K562 (cell line): ENCODE results near the gene GGNBP2.

ENCODE experiments used
- EP400 ChIP-seq: fragments of 450-650 bp; IDR thresholded peaks from 2 replicates; pipeline ENCODE4 v1.6.1; 2017; ENCODE audit warnings: antibody characterized with exemption, mild to moderate bottlenecking, moderate library complexity
- EZH2 ChIP-seq: IDR thresholded peaks from 2 replicates; pipeline ENCODE4 v1.6.1; 2012; ENCODE audit warnings: low read depth, mild to moderate bottlenecking, inconsistent platforms, low read length, borderline replicate concordance
- KAT7 ChIP-seq: sonication (generic); formaldehyde crosslinking; IDR thresholded peaks from 2 replicates; pipeline ENCODE4 v1.8.0; 2022; ENCODE audit warnings: missing genetic modification reagents, mild to moderate bottlenecking, borderline replicate concordance
- KLF16 ChIP-seq: IDR thresholded peaks from 2 replicates; pipeline ENCODE4 v1.6.1; 2016; ENCODE audit warnings: antibody characterized with exemption
- NFE2 ChIP-seq: IDR thresholded peaks from 2 replicates; pipeline ENCODE4 v1.6.1; 2014; ENCODE audit warnings: antibody characterized with exemption, low read depth
- NR2C1 ChIP-seq, 2 experiments: fragments of 450-650 bp; IDR thresholded peaks; 2 replicates each; pipeline ENCODE4 v1.6.1; 2017; ENCODE audit warnings: mild to moderate bottlenecking in 2 of 2, antibody characterized with exemption in 1 of 2, inconsistent platforms in 1 of 2, missing compliant biosample characterization in 1 of 2, missing genetic modification characterization in 1 of 2
- TAF1 ChIP-seq: IDR thresholded peaks from 2 replicates; pipeline ENCODE4 v1.6.1; 2011; ENCODE audit warnings: mild to moderate bottlenecking, low read length, moderate library complexity; ENCODE audit not compliant: insufficient read depth, control insufficient read depth, severe bottlenecking; ENCODE audit errors: extremely low read depth
- TF ChIP-seq, protein P1 (sequence below): sonication (generic); formaldehyde crosslinking; IDR thresholded peaks from 2 replicates; pipeline ENCODE4 v1.8.0; 2022; ENCODE audit warnings: mild to moderate bottlenecking, low read depth, missing genetic modification reagents
- TF ChIP-seq, protein P2 (sequence below), 3 experiments: IDR thresholded peaks in 2 of 3; conservative IDR thresholded peaks in 1 of 3; 2 replicates each; pipeline ENCODE4 v1.5.1; 2011 to 2012; ENCODE audit warnings: low read length in 3 of 3, mild to moderate bottlenecking in 3 of 3, control low read depth in 2 of 3, improper control_type of control experiment in 1 of 3, inconsistent platforms in 1 of 3, low read depth in 1 of 3, mixed read lengths in 1 of 3, moderate library complexity in 1 of 3; ENCODE audit not compliant: insufficient read depth in 2 of 3

DNA sequence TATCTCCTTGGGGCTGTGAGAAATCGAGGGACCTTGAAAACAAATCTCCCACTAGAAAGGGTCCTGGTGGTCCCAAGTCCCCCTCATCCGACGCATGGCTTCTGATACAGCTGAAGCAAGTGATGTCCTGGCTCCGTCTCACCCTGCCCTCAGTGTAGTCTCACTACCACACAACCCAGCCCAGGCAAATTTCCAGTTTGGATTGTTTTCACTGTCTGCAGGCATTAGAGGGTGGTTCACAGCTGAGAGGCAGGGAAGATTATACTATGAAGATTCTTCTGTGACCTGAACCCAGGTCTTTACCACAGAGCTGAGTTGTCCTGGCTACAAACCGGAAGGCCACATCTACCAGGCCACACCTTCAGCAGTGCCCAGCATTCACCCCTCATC is 40.6 kb upstream of the GGNBP2 start:
- TF ChIP-seq KLF16 (no peak), NFE2 (no peak), TAF1 (no peak), NR2C1 (IDR thresholded peaks at IDR 0.05) (no peak), NR2C1 (tag; IDR thresholded peaks at IDR 0.05) (no peak), EZH2 (no peak), KAT7 (no peak), EP400 (no peak)
- TF ChIP-seq, protein P1, sequence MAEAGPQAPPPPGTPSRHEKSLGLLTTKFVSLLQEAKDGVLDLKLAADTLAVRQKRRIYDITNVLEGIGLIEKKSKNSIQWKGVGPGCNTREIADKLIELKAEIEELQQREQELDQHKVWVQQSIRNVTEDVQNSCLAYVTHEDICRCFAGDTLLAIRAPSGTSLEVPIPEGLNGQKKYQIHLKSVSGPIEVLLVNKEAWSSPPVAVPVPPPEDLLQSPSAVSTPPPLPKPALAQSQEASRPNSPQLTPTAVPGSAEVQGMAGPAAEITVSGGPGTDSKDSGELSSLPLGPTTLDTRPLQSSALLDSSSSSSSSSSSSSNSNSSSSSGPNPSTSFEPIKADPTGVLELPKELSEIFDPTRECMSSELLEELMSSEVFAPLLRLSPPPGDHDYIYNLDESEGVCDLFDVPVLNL (CRISPR knock-in tag) = no peak
- TF ChIP-seq, protein P2, sequence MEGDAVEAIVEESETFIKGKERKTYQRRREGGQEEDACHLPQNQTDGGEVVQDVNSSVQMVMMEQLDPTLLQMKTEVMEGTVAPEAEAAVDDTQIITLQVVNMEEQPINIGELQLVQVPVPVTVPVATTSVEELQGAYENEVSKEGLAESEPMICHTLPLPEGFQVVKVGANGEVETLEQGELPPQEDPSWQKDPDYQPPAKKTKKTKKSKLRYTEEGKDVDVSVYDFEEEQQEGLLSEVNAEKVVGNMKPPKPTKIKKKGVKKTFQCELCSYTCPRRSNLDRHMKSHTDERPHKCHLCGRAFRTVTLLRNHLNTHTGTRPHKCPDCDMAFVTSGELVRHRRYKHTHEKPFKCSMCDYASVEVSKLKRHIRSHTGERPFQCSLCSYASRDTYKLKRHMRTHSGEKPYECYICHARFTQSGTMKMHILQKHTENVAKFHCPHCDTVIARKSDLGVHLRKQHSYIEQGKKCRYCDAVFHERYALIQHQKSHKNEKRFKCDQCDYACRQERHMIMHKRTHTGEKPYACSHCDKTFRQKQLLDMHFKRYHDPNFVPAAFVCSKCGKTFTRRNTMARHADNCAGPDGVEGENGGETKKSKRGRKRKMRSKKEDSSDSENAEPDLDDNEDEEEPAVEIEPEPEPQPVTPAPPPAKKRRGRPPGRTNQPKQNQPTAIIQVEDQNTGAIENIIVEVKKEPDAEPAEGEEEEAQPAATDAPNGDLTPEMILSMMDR (IDR thresholded peaks at IDR 0.05 in 2 of 3, conservative IDR thresholded peaks at IDR 0.05 in 1 of 3; ENCODE audit: insufficient read depth in 2 of 3, low read depth in 1 of 3, low read length in 3 of 3) = no peak
